Activated T-cell treated with anti-CD3 and anti-CD28 coated beads, Interleukin-2, amount 50 U/mL, for 1 hour (primary cell): ENCODE results near the gene SLC30A7.
"Not testable (repeated sequence)": the region's sequence is repeated elsewhere in the genome, so short reads cannot be mapped to it uniquely, and the experiment has no call there.

Source experiments
- DNase-seq: peaks from one replicate; pipeline ENCODE4 v3.0.0-alpha.2; 2020

Gene SLC30A7

DNA sequence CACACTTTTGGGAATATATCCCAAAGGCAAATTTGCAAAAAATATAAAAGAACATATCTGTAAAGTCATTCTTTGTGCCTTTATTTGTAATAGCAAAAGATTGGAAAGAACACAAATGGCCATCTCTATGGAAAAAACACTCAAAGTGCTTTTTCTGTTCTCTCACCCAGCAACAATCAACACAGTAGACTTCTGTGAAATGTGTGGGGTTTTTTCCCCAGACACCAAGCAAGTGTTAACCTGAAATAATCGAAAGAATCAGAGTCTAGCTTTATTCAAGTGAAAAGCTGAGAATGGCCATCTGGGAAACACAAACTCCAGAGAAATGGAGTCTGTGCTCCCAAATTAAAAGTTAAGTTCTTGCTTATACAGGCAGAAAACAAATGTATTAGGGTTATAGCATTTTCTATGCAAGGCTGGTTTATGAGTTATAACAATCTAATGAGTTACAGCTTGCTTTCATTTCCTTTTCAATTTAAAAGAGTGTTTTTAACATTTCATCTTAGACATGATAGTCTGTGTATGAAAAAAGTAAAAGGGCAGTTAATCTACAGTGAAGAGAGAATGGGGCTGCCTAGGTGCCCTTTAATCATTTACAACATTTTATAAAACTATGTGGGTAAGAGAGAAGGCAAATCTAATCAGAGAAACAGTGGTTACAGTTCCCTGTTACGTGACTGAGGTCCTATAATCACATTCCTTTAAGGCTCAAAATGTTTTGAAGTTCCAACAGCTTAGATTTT, 46.6 kb downstream of the SLC30A7 start:
- no peak for DNase-seq

DNA sequence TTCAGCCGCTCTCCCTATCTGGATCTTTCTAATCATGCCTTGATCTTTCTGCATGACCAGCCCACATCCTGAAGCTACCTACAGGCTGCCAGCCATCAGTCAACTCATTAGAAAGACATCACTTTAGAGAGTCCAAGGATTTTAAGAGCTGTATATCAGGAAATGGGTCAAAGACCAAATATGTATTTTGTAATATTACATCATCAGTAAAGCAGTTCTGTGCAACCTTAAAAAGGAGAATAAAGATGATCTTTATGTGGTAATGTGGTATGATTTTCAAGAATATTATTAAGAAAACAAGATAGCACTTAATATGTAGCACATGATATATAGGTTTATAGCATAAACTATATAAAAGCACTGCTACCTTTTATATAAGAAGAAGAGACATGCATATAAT, 47.6 kb downstream of the SLC30A7 start:
- no peak for DNase-seq

DNA sequence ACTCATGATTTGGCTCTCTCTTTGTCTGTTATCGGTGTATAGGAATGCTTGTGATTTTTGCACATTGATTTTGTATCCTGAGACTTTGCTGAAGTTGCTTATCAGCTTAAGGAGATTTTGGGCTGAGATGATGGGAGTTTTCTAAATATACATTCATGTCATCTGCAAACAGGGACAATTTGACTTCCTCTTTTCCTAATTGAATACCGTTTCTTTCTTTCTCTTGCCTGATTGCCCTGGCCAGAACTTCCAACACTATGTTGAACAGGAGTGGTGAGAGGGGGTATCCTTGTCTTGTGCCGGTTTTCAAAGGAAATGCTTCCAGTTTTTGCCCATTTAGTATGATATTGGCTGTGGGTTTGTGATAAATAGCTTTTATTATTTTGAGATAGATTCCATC, 50.2 kb downstream of the SLC30A7 start:
- DNase-seq: not testable (repeated sequence)

DNA sequence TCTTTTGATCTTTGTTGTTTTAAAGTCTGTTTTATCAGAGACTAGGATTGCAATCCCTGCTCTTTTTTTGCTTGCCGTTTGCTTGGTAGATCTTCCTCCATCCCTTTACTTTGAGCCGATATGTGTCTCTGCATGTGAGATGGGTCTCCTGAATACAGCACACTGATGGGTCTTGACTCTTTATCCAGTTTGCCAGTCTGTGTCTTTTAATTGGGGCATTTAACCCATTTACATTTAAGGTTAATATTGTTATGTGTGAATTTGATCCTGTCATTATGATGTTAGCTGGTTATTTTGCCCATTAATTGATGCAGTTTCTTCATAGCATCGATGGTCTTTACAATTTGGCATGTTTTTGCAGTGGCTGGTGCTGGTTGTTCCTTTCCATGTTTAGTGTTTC, 51.9 kb downstream of the SLC30A7 start:
- DNase-seq: not testable (repeated sequence)

DNA sequence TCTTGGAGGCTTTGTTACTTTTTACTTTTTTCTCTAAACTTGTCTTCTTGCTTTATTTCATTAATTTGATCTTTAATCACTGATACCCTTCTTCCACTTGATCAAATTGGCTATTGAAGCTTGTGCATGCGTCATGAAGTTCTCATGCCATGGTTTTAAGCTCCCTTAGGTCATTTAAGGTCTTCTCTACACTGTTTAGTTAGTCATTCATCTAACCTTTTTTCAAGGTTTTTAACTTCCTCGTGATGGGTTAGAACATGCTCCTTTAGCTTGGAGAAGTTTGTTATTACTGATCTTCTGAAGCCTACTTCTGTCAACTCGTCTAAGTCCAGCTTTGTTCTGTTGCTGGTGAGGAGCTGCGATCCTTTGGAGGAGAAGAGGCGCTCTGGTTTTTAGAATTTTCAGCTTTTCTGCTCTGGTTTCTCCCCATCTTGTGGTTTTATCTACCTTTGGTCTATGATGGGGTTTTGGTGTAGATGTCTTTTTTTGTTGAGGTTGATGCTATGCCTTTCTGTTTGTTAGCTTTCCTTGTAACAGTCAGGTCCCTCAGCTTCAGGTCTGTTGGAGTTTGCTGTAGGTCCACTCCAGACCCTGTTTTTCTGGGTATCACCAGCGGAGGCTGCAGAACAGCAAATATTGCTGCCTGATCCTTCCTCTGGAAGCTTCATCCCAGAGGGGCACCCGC, 53.0 kb downstream of the SLC30A7 start:
- DNase-seq: not testable (repeated sequence)

DNA sequence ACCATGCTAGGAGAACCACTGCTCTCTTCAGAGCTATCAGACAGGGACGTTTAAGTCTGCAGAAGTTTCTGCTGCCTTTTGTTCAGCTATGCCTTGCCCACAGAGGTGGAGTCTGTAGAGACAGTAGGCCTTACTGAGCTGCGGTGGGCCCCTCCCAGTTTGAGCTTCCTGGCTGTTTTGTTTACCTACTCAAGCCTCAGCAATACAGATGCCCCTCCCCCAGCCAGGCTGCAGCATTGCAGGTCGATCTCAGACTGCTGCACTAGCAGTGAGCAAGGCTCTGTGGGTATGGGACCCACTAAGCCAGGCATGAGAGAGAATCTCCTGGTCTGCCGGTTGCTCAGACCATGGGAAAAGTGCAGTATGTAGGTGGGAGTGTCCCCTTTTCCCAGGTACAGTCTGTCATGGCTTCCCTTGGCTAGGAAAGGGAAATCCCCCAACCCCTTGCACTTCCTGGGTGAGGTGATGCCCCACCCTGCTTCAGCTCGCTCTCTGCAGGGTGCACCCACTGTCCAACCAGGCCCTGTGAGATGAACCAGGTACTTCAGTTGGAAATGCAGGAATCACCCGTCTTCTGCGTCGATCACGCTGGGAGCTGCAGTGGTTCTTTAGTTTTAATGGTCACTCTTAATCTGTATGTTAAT, 53.7 kb downstream of the SLC30A7 start:
- DNase-seq: peak; percentile 67

DNA sequence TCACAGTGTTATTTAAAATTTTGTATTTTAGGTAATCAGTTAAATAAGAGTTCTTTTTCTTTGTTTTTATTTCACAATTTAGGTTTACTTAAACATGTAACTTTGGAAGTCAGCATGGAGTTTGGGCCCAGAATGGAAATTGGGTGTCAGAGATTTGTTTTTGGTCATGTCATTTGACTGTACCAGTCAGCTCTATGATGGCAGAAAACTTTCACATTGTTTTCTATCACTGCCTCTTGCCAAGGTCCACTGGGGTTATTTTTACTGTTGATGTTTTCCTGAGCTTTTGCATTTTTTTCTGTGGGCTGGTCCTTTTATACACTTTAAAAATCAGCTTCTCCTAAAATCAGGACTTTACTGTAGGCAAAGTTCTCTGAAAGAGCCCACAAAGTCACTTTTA, 54.4 kb downstream of the SLC30A7 start:
- no peak for DNase-seq

DNA sequence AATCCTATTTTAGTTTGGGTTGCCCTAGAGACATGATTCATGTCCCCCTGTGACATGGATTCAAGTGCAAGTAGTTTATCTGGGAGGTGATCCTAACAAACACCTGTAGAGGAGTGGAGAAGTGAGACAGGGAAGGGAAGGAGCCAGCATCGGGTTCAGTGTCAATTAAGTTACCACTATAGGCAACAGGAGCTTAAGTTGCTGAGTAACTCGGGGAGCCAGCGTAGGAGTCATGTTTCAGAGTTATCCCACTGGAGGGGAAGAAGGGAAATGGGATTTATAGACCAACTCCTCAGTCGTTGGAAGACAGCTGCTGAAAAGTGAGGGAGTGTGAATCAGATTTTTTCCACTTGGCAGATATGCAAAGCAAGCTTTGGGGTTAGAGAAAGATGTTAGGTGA, 54.9 kb downstream of the SLC30A7 start:
- no peak for DNase-seq

DNA sequence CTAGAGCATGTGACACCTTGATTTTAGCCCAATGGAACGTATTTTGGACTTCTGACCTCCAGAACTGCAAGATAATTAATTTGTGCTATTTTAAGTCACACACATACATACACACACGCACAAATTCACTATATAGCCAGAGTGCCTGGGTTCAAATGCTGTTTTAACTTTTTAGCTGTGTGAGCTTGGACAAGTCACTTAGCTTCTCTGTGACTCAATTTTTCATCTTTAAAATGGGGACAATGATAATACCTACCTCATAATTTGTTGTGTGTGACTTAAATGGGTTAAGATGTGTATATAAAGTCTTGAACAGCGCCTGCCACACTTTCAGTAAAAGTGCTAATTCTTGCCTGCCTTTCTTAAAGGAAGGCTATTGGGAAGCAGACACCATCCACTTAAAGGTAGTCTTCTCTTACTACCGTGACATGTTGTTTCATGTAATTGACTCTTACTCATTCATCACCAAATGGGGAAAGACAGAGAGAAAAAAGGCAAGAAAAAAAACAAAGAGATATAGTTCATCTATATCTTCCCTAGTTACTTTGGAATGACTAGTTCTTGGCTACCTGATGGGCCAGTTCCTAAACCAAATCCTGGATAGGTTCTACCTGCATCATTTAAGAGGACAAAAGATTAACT, 56.3 kb downstream of the SLC30A7 start:
- no peak for DNase-seq

DNA sequence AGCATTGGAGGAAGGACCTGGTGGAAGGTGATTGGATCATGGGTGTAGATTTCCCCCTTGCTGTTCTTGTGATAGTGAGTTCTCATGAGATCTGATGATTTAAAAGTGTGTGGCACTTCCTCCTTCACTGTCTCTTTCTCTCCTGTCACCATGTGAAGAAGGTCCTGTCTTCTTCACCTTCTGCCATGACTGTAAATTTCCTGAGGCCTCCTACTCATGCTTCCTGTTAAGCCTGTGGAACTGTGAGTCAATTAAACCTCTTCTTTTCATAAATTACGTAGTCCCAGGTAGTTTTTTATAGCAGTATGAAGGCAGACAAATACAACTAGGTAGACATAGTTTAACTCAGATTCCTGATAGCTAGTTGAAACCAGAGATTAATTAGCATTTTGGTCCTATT, 57.1 kb downstream of the SLC30A7 start:
- DNase-seq: not testable (repeated sequence)

DNA sequence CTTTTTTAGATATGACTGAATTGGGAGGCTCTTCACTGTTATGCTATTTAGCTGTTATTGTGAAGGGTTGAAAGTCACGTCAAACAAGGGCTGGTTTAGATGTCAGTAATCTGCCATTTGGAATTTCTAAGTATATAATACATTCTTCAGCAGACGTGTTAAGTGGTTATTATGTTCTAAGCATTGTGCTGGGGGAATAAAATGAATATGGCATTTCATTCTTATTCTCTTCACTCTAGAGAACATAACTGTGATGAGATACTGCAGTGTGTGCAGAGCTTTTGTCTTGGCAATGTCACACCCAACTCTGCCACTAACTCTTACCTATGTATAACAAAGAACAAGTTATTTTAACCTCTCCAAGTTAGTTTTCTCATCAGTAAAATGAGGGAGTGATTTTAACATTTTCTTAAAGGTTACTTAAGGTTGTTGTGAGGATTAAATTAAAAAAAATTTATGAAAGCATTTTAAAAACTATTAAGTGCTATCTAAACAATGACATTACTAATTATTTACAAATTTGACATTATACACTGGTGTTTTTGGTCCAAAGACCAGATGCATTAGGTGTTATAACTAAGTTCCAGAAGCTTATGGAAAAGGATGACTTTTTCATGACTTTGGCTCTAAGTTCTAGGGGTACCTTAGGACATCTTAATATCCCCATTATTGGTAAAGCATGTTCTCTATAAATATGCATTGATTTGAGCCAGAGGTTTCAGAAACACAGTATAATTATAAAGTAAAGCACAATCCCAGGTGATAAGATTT, 58.3 kb downstream of the SLC30A7 start:
- no peak for DNase-seq

DNA sequence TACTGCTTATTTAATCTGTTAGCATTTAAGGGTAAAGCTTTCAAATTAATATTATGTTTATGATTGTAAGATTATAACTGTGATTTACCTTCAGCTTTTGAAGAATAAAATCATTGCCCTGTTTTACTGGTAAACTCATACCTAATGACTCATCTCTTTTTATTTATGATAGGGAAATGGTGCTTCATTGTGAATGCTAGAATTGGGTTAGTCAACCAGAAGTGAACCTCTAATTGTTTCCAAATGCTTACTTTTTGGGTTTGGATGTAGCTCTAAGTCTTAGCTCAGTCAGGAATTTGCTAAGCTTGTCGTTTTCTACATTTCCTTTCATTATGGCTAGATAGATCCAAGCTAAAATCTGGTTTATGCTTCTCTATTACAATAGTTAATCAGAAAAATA, 59.4 kb downstream of the SLC30A7 start:
- DNase-seq: no peak

DNA sequence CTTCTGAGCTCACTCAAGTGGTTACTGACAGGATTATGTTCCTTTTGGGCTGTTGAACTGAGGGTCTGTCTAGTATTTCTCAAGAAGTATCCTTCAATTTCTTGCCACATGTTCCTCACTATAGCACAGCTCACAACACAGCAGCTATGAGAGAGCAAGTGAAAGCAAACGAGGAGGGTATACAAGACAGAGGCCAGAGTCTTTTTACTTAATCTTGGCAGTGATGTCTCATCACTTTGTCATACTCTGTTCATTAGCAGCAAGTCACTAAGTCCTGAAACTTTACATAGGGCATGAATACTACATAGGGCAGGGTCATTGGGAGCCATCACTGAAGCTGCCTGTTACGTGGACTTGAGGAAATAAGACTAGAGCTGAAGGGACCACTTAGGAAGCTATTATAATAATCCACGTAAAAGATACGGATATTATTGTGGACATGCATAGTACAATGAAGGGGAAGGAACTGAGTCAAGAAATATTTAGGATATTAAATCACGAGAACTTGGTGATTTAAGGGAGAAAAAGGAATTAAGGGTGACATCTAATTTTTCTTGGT, 63.7 kb downstream of the SLC30A7 start:
- no peak for DNase-seq

DNA sequence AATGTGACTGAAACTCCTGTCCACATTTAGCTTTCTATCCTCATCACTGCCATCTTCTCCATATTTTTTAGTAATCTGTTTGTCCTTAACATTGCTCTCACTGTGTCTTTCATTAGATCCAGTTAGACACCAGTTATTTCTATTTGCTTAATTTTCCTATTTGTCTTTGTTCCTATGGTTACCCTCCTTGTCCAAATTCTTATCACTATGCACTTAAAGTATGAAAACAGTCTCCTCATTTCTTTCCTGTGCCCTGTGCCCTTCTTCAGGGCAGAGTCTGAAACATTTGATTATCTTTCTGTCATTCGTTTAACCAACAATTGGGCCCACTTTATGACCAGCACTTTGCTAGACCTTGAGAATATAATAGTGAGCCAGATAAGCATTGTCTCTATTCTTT, 64.2 kb downstream of the SLC30A7 start:
- DNase-seq: no peak

DNA sequence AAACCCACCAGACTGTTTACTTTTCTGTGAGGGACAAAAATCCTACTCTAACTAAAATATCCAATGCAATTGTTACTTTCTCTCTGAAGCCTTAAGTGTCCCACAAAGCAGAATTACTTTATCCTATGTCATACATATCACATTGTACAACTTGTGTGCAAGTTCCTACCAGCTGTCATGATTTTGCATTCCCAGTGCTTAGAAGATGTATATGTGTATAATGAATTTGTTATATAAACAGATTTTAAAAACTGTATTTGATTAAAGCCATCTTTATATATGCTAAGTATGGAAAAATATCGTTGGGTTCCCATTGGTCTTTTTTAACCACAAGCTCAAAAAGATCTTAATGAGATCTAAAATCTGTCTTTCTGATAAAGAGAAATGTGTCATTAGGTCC, 72.7 kb downstream of the SLC30A7 start:
- DNase-seq: no peak

DNA sequence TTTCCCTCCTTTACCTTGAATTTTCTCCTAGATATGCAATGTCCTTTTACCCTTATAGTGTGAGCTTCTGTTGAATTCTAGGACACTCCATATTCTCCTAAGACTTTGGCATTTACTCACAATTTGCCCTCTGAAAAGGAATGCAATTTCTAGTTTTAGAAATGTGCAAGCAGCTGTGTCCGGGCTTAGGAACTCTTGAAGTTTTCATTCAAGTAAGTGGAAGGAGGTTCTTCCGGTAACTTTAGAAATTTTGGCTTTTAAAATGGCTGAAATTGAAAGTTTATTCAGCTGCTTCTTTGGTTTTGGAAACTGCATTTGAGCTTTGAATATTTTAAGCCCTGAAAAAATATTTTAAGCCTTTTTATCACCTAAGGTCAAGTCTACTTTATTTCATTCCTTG, 73.4 kb downstream of the SLC30A7 start:
- no peak for DNase-seq

DNA sequence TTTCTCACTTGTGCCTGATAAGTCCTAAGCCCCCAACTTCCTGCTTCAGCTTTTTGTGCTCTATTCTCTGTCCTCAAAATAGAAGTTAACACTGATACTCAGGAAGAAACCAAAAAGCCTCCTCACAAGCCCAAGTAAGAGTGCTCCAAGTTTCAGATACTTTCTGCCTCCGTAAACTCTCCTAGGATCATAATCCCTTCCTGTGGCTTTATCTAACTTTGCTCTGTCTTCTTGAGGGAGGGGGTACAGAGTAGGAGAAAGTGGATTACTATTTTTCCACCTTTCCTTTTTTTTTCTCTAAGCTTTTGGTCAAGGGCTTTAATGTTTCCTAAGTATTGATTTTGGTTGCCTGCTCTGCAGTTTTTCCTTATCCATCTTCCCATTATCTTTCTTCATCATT, 75.1 kb downstream of the SLC30A7 start:
- no peak for DNase-seq

DNA sequence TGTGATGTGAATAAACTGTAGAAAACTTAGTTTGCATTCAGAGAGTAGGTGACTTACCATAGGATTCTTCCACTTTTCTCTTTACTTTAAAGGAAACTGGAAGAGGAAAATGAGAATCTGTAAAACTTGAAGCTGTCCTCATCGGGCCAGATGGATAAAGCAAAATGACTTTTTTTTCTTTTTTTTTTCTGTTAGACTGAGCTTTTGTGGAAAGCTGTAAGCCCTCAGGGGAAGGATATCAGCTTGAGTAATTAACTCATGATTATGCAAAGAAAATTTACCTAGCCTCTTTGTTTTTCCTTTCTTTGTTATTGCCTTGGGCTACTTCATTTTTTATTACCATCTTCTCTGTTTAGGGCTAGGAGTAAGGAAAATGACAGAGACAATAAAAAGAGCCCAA, 76.3 kb downstream of the SLC30A7 start:
- DNase-seq: no peak

DNA sequence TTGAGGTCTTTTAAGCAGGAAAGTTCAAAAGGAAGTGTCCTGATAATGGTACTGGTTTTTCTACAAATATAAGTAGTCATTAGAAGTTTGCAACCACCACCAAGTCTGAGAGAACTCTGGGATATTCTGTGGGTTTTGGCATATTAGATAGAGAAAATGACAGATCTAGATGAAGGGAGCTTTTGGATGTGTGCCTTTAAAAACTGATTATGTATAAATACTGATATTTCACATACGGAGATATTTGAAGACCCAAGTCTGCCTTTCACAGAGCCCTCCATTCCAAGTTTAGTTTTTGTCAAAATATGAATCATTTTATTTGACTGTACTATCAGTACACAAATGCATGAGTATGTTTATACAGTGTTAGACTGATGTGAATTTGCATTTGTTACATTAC, 81.0 kb downstream of the SLC30A7 start:
- DNase-seq: no peak

DNA sequence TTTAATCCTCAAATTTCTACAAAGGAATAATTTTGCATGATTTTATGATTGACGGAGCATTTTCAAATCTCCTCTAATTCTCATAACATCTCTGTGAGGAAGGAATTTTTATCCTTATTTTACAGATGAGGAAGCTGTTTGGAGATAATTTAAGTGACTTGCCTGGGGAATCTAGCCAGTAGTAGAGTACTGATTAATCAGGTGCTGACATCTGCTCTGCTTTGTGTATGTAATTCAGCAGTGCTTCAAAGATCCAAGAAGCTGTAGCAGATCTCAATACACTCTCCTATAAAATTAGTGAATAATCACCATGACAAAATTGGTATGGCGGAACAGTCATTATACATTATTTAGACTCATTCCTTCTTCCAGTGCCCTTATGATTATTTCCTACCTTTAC, 83.7 kb downstream of the SLC30A7 start:
- no peak for DNase-seq

DNA sequence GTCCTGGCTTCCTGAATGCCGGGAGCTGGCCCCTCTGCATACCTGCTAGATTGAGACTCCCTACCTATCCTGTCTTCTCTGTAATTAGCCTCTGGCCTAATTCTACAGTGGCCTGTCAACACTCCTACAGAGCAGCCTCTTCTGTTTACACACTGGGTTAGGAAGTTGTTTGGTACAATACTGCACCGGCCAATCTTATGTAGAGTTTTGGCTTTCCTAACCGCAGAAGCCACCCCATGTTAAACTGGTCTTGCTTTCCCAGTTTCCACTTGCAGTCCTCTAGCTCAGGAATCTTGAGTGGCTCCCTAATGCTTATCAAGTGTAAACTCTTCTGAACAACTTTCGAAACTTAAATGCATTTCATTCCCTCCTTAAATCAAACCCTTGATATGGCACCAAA, 86.9 kb downstream of the SLC30A7 start:
- no peak for DNase-seq

DNA sequence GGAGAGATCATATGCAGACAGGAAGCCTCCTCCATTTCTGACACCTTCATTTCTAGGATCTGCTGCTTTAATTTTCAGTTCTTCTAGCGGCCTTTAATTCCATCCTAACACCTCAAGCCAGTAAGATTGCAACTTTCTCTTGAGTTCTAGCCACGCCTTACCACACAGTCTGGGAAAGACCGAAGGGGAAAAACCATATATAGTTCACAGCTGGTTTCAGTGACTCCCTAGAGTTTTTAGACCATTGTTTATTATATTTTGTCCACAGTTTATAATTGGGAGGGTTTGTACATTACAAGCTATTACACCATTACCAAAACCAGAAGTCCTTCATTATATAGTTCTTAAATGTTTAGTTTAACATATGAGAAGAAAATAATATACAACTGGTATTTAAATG, 92.2 kb downstream of the SLC30A7 start:
- DNase-seq: no peak
